ENCODE results near the gene SRD5A1.

DNA sequence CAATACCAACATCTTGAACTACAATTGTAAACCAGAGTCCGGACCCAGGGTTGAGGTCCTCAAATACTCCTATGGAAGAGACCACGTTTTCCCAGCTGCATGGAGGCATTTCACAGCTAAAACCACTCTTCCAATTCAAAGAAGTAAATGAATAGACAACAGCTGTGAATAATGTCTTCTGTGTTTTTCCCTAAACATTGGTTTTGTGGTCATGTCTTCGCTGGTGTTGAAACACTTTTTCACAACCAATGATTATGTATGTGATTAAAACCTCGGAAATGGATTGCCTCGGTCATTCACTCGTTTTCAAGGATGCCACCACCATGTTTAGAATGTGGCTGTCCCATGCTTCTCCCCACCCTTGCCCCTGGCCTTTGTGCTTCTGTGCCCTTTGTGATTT is 70.6 kb downstream of the SRD5A1 start:
- no peak for TF ChIP-seq ZNF274 (IDR thresholded peaks at IDR 0.05; ENCODE audit: borderline replicate concordance, extremely low read depth, low read length)
- no peak for TF ChIP-seq POLR2A (IDR thresholded peaks at IDR 0.05; ENCODE audit: control extremely low read depth in 1 of 2, low read depth in 2 of 2, low read length in 2 of 2)
- no peak for TF ChIP-seq CTCF (IDR thresholded peaks at IDR 0.05; ENCODE audit: control extremely low read depth in 1 of 3, insufficient read depth in 1 of 3, low read depth in 1 of 3, low read length in 3 of 3)
- TF ChIP-seq JUN (IDR thresholded peaks at IDR 0.05; ENCODE audit: low read depth, low read length) = no peak
- TF ChIP-seq TAF1 (IDR thresholded peaks at IDR 0.05; ENCODE audit: low read depth, low read length) = no peak
- no peak for TF ChIP-seq RFX5 (IDR thresholded peaks at IDR 0.05; ENCODE audit: borderline replicate concordance, low read depth, low read length)
- TF ChIP-seq, protein P1, sequence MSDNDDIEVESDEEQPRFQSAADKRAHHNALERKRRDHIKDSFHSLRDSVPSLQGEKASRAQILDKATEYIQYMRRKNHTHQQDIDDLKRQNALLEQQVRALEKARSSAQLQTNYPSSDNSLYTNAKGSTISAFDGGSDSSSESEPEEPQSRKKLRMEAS (IDR thresholded peaks at IDR 0.05) = no peak
- no peak for TF ChIP-seq EZH2 (IDR thresholded peaks at IDR 0.05; ENCODE audit: low read depth, low read length, severe bottlenecking)

All from H1 (cell line).